Measurements from ENCODE around the gene CBX6. TPM values are rescaled to one million over a fixed set of nuclear protein-coding genes. Genes with fewer than 3 reads are reported as not detected.

The CBX6 gene
- total RNA-seq, 1 donor from 2014 or later, result 57.4 TPM

DNA sequence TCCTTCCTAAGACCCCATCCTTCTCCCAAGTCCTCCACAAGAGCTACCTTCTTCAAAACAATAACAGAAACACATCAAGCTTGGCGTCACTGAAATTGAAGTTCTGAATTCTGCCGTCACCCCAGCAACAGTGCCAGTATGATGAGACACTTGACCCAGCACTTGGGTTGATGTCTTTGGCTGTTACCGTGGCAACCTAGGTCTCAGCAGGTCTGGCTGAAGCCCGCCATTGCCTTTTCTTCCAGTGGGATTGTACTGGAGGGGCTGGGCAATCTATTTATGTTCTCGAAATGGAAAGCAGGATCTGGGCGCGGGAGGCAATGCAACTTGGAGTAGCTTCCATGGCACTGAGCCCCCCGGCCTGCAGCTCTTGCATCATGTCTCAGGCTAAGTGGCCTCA is 52.0 kb downstream of the CBX6 start:
- DNase-seq (ENCODE audit: low spot score), result no peak

DNA sequence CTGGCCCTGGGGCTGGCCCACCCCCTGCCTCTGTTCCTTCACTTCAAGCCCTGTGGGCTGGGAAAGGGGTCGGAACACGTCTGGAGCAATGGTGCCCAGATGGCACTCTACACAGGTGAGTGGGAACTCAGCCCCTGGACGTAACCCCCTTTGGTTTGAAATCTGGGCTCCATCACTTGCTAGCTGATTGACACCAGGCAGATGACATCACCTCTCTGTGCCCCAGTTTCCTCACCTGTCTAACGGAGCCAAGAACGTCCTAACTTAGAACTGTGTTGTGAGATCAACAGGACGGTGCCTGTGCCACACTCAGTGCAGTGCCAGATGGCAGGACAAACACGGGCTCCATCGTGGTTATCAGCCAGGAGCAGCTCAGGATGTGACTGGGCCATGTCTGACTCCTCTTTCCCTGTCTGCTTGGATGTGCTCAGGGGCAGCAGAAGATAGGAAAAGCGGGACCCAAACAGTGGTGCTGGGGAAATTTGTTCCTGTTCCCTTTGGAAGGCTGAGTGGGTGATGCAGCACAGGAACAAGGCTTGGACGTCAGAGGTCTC is 52.6 kb downstream of the CBX6 start:
- no peak for DNase-seq (ENCODE audit: low spot score)

DNA sequence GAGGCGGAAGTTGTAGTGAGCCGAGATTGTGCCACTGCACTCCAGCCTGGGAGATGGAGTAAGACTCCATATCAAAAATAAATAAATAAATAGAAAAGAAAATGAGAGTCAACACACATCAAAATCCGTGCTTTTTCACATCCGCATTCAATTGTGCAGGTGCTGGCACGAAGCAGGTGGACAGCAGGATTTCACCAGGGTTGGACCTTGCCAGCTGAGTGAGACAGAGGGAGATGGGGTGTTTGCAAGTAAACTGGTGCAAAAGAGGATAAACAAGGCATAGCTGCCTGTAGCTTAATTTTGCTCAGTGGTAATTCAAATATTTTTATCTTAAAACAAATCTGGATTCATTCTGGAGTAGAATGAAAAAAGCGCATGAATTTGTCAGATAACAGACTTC is 54.8 kb downstream of the CBX6 start:
- no peak for DNase-seq (ENCODE audit: low spot score)

DNA sequence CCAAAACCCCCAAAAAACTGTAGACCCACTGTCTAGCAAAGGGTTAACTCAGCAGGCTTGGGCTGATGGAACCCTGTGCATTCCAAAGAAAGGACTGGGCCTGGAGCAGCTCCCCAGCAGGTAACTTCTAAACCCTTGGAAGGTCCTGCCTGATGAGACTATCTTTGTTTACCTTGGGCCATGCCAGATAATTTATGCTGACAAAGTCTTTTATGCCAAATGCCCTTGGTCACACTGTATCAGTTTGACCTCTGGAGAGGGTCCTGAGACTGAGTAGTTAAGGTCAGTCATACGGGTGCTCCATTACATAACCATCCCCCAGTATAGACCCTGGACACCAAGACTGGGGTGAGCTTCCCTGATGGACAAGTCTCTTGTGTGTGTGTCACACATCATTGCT is 56.2 kb downstream of the CBX6 start:
- no peak for DNase-seq (ENCODE audit: low spot score)

Other genes with a start within 250 kb of the CBX6 start
- gene FAM227A, start 215.8 kb downstream of the CBX6 start, total RNA-seq, result 0.22 TPM
- 18.9 TPM for gene CBY1, start 215.6 kb downstream of the CBX6 start, total RNA-seq
- gene TOMM22, start 190.3 kb downstream of the CBX6 start, total RNA-seq, result 71.1 TPM
- gene JOSD1, start 171.3 kb downstream of the CBX6 start, total RNA-seq, result 53.8 TPM
- 40.4 TPM for gene GTPBP1, start 166.3 kb downstream of the CBX6 start, total RNA-seq
- gene SUN2, start 116.2 kb downstream of the CBX6 start, total RNA-seq, result 286 TPM
- 7.2 TPM for gene DNAL4, start 78.1 kb downstream of the CBX6 start, total RNA-seq
- gene NPTXR, start 28.2 kb downstream of the CBX6 start, total RNA-seq, result 5.5 TPM
- gene APOBEC3A, start 85.4 kb upstream of the CBX6 start, total RNA-seq, result 17.5 TPM
- 0.58 TPM for gene APOBEC3B, start 110.1 kb upstream of the CBX6 start, total RNA-seq
- gene APOBEC3C, start 142.0 kb upstream of the CBX6 start, total RNA-seq, result 13.3 TPM
- 3.2 TPM for gene APOBEC3D, start 148.9 kb upstream of the CBX6 start, total RNA-seq
- 2.5 TPM for gene APOBEC3F, start 168.6 kb upstream of the CBX6 start, total RNA-seq
- 6.4 TPM for gene APOBEC3G, start 205.1 kb upstream of the CBX6 start, total RNA-seq
- gene APOBEC3H, start 225.0 kb upstream of the CBX6 start, total RNA-seq, result not detected

Measured in mesenteric fat pad (tissue), 1 donor.